ENCODE data around the gene DCLRE1A. TPM values are rescaled to one million over a fixed set of nuclear protein-coding genes. Genes with fewer than 3 reads are reported as not detected.

Gene DCLRE1A
- total RNA-seq, 1 donor from 2014 or later, result 6.8 TPM

DNA sequence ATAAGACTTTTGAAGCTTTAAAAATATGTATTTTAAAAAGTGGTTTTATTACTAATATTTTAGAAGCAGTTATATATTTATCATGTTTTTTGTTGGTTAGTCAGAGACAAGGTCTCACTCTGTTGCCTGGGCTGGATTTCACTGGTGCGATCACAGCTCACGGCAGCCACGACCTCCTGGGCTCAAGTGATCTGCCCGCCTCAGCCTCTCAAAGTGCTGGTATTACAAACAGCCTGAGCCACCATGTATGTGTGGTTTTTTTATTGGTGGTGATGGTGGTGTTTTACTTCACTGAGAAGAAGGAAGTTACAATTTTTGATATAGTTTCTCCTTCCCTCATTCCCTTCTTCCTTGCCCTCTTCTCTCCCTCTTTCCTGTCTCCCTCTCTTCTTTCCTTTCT lies 14.0 kb upstream of the DCLRE1A start:
- Histone ChIP-seq H3K4me3 (ENCODE audit: low read depth, low read length) (no peak overlapping the region), H3K27me3 (ENCODE audit: control insufficient read depth, insufficient read depth, low read length) (no peaks in the 10 kb centered on the region), H3K36me3 (ENCODE audit: control insufficient read depth, insufficient read depth, low read length) (no peaks in the 10 kb centered on the region)
- no peak for DNase-seq (ENCODE audit: low read depth)
- TF ChIP-seq, protein P1, sequence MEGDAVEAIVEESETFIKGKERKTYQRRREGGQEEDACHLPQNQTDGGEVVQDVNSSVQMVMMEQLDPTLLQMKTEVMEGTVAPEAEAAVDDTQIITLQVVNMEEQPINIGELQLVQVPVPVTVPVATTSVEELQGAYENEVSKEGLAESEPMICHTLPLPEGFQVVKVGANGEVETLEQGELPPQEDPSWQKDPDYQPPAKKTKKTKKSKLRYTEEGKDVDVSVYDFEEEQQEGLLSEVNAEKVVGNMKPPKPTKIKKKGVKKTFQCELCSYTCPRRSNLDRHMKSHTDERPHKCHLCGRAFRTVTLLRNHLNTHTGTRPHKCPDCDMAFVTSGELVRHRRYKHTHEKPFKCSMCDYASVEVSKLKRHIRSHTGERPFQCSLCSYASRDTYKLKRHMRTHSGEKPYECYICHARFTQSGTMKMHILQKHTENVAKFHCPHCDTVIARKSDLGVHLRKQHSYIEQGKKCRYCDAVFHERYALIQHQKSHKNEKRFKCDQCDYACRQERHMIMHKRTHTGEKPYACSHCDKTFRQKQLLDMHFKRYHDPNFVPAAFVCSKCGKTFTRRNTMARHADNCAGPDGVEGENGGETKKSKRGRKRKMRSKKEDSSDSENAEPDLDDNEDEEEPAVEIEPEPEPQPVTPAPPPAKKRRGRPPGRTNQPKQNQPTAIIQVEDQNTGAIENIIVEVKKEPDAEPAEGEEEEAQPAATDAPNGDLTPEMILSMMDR (IDR thresholded peaks at IDR 0.05; ENCODE audit: insufficient read depth, low read length, severe bottlenecking), result no peak
- FAIRE-seq, result no peak

DNA sequence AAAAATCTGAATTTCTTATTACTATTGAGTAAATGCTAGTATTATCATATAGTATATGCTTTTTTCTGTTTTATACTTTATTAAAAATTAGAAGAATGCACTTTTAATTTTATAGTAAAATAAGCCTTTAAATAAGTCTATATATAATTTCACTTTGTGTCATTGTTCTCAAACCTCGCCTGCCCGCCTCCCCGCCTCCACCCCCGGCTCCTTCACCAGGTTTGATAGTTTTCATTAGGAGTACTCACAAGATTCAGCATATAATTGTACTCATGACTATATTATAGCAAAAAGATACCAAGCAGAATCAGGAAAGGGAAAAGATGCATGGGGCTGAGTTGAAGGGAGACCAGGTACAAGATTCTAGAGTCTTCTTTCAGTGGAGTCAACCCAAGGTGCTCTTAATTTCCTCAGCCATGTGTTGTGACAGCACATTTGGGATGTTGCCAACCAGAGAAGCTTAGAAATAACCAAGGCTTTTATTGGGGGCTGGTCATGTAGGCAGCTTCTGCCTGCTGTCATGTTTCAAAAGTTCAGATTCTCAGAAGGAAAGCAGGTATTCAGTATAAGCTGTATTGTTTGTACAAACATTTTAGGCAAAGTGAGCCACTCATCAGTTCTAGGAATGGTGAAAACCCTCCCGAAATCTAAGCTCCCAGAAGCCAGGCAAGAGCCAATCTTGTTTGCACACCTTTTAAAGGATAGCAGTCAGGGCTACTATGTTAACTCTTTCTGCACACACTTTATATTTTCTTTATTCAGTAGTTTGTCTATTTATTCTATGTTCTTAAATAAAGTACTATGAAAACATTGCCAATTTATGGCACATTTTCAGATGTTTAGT lies 12.9 kb upstream of the DCLRE1A start:
- TF ChIP-seq, protein P1 (IDR thresholded peaks at IDR 0.05; ENCODE audit: insufficient read depth, low read length, severe bottlenecking), result no peak
- H3K27me3 ChIP-seq (ENCODE audit: control insufficient read depth, insufficient read depth, low read length), result no peaks in the 10 kb centered on the region
- H3K36me3 ChIP-seq (ENCODE audit: control insufficient read depth, insufficient read depth, low read length), result no peaks in the 10 kb centered on the region
- no peak overlapping the region for H3K4me3 ChIP-seq (ENCODE audit: low read depth, low read length)
- DNase-seq (ENCODE audit: low read depth) (no peak), FAIRE-seq (no peak)

DNA sequence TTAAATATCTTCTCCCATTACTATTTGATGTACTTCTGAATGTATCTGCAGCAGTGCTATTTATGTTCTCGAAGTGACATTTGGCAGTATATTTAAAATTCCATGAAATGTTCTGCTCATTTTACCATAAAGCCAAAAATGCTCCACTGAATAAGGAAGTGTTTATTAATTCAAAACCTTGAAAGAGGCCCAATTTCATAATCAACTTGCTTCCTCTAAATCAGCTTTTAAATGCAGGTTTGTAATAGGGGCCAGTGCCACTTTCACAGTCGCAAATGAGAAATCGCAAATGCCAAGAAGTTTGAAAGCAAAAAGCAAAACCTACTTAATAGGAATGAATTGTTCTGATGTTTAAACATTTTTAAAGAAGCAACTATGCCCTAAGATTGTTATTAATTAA lies 12.0 kb upstream of the DCLRE1A start:
- no peak for FAIRE-seq
- Histone ChIP-seq H3K36me3 (ENCODE audit: control insufficient read depth, insufficient read depth, low read length) (no peaks in the 10 kb centered on the region), H3K27me3 (ENCODE audit: control insufficient read depth, insufficient read depth, low read length) (no peaks in the 10 kb centered on the region), H3K4me3 (ENCODE audit: low read depth, low read length) (no peak overlapping the region)
- no peak for DNase-seq (ENCODE audit: low read depth)
- TF ChIP-seq, protein P1 (IDR thresholded peaks at IDR 0.05; ENCODE audit: insufficient read depth, low read length, severe bottlenecking), result no peak

DNA sequence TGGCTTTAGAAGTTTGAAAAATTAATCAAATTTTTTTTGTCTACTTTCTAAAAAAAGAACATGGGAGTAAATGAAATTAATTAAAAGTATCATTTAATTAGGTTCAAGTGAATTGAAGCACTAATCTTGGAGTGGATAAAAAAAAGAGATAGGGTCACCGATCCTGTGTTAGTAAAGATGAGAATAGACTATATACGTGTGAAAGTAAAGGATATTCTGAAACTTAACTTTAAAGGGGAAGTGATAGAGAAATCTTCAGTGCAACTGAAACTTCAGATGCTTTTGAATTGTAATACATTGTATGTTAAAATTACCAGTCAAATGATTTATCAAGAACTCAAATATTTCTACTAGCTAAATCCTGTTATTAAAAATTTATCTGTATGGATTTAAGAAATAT lies 5.4 kb upstream of the DCLRE1A start:
- TF ChIP-seq, protein P1 (IDR thresholded peaks at IDR 0.05; ENCODE audit: insufficient read depth, low read length, severe bottlenecking), result no peak
- Histone ChIP-seq H3K36me3 (ENCODE audit: control insufficient read depth, insufficient read depth, low read length) (peaks cover 1% of the 10 kb centered on the region), H3K27me3 (ENCODE audit: control insufficient read depth, insufficient read depth, low read length) (no peaks in the 10 kb centered on the region), H3K4me3 (ENCODE audit: low read depth, low read length) (no peak overlapping the region)
- FAIRE-seq (no peak), DNase-seq (ENCODE audit: low read depth) (no peak)

DNA sequence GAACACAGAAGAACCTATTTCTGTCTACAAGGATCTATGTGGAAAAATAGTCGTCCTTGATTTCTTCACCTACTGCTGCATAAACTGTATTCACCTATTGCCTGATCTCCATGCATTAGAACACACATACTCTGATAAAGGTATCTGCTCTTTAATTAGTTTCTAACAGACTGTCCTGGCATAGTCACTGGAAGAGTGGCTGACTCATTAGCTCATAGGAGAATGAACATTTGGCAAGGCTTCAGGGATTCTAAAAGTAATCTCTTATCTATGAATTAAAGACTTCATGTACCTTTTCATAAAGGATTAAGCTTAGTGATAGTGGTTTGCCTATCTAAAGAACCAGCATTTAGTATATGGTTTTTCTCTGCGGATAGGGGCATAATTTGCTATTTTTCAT lies 4.7 kb upstream of the DCLRE1A start:
- FAIRE-seq (no peak), DNase-seq (ENCODE audit: low read depth) (peak; percentile 50)
- TF ChIP-seq, protein P1 (IDR thresholded peaks at IDR 0.05; ENCODE audit: insufficient read depth, low read length, severe bottlenecking), result no peak

DNA sequence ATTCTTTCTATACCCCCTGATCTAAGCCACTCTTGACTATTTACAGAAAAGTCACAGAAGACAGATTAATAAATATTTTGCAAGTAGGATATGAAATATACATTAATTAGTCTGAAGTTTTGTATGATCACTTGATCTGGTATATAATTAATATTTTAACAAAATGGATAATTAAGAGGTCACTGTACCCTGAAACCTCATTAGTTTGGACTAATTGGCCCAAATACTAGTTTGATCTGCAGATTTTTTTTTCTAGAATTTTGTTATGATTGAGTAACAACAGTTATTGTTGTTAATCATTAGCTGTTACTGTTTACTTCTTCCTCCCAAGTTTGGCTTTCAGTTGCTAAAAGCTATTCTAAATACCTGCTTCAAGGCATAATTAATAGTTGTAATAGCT lies 3.3 kb upstream of the DCLRE1A start:
- H3K4me3 ChIP-seq (ENCODE audit: low read depth, low read length), result no peak overlapping the region
- DNase-seq (ENCODE audit: low read depth), result no peak
- FAIRE-seq, result no peak
- TF ChIP-seq, protein P1 (IDR thresholded peaks at IDR 0.05; ENCODE audit: insufficient read depth, low read length, severe bottlenecking), result no peak
- no peaks in the 10 kb centered on the region for H3K27me3 ChIP-seq (ENCODE audit: control insufficient read depth, insufficient read depth, low read length)
- peaks cover 1% of the 10 kb centered on the region for H3K36me3 ChIP-seq (ENCODE audit: control insufficient read depth, insufficient read depth, low read length)

More for the DNA sequence above, 4.7 kb upstream of the DCLRE1A start:
- Histone ChIP-seq H3K4me3 (ENCODE audit: low read depth, low read length) (no peak overlapping the region), H3K27me3 (ENCODE audit: control insufficient read depth, insufficient read depth, low read length) (no peaks in the 10 kb centered on the region), H3K36me3 (ENCODE audit: control insufficient read depth, insufficient read depth, low read length) (peaks cover 1% of the 10 kb centered on the region)
